ENCODE data around the gene GMDS.
A peak's percentile ranks its signal among the peaks of the same experiment; 100 is the strongest.

GMDS gene

GRCh38 chr6:1860756-1861348, 384.6 kb downstream of the GMDS start:
- ATAC-seq = no peak
- TF ChIP-seq ZNF70 (CRISPR knock-in tag; IDR thresholded peaks at IDR 0.05) = no peak

DNA sequence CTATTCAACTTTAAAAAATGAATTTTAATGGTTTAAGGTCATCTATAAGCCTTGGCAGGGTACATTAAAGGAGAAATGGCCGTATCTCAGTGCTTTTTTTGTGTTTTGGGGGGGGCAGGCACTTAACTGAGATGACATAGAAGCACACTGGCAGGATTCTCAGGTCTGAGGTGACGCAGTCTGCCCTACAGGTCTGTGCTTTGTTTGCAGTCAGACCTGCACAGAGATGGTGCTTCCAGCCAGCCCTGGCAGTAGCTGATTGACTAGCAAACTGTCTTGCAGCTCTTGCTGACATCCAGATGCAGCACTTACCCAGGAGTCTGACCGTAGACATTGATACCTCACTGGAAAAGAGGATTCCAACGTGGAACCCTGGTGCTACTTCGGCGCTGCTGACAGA, 386.5 kb downstream of the GMDS start:
- no peak for TF ChIP-seq PPARA (CRISPR knock-in tag; IDR thresholded peaks at IDR 0.05; ENCODE audit: borderline replicate concordance)
- TF ChIP-seq, protein P1, sequence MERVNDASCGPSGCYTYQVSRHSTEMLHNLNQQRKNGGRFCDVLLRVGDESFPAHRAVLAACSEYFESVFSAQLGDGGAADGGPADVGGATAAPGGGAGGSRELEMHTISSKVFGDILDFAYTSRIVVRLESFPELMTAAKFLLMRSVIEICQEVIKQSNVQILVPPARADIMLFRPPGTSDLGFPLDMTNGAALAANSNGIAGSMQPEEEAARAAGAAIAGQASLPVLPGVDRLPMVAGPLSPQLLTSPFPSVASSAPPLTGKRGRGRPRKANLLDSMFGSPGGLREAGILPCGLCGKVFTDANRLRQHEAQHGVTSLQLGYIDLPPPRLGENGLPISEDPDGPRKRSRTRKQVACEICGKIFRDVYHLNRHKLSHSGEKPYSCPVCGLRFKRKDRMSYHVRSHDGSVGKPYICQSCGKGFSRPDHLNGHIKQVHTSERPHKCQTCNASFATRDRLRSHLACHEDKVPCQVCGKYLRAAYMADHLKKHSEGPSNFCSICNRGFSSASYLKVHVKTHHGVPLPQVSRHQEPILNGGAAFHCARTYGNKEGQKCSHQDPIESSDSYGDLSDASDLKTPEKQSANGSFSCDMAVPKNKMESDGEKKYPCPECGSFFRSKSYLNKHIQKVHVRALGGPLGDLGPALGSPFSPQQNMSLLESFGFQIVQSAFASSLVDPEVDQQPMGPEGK (CRISPR knock-in tag; IDR thresholded peaks at IDR 0.05; ENCODE audit: borderline replicate concordance) = no peak
- TF ChIP-seq ARNTL (CRISPR knock-in tag; IDR thresholded peaks at IDR 0.05; ENCODE audit: borderline replicate concordance, low read depth) = no peak
- TF ChIP-seq ZFP3 (CRISPR knock-in tag; IDR thresholded peaks at IDR 0.05) = no peak
- no peak for TF ChIP-seq CREB5 (CRISPR knock-in tag; IDR thresholded peaks at IDR 0.05; ENCODE audit: low read depth)
- no peak for TF ChIP-seq BACH2 (CRISPR knock-in tag; IDR thresholded peaks at IDR 0.05; ENCODE audit: borderline replicate concordance)
- TF ChIP-seq ZFP30 (CRISPR knock-in tag; IDR thresholded peaks at IDR 0.05) = no peak
- no peak for TF ChIP-seq ZNF8 (CRISPR knock-in tag; IDR thresholded peaks at IDR 0.05)
- TF ChIP-seq, protein P2, sequence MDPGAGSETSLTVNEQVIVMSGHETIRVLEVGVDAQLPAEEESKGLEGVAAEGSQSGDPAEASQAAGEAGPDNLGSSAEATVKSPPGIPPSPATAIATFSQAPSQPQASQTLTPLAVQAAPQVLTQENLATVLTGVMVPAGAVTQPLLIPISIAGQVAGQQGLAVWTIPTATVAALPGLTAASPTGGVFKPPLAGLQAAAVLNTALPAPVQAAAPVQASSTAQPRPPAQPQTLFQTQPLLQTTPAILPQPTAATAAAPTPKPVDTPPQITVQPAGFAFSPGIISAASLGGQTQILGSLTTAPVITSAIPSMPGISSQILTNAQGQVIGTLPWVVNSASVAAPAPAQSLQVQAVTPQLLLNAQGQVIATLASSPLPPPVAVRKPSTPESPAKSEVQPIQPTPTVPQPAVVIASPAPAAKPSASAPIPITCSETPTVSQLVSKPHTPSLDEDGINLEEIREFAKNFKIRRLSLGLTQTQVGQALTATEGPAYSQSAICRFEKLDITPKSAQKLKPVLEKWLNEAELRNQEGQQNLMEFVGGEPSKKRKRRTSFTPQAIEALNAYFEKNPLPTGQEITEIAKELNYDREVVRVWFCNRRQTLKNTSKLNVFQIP (CRISPR knock-in tag; IDR thresholded peaks at IDR 0.05; ENCODE audit: borderline replicate concordance, low read depth) = no peak
- TF ChIP-seq CSDC2 (CRISPR knock-in tag; IDR thresholded peaks at IDR 0.05) = no peak
- TF ChIP-seq ZC3H10 (CRISPR knock-in tag; IDR thresholded peaks at IDR 0.05) = no peak
- TF ChIP-seq ISL1 (CRISPR knock-in tag; IDR thresholded peaks at IDR 0.05) = no peak
- no peak for TF ChIP-seq RARB (CRISPR knock-in tag; IDR thresholded peaks at IDR 0.05)
- no peak for ATAC-seq

GRCh38 chr6:1858196-1858595, 387.2 kb downstream of the GMDS start:
- TF ChIP-seq, protein P1 (CRISPR knock-in tag; IDR thresholded peaks at IDR 0.05; ENCODE audit: borderline replicate concordance) = no peak
- TF ChIP-seq TCF4 (CRISPR knock-in tag; IDR thresholded peaks at IDR 0.05; ENCODE audit: borderline replicate concordance) (no peak), CREB5 (CRISPR knock-in tag; IDR thresholded peaks at IDR 0.05; ENCODE audit: low read depth) (no peak), GLIS3 (CRISPR knock-in tag; IDR thresholded peaks at IDR 0.05) (no peak), CSRNP3 (CRISPR knock-in tag; IDR thresholded peaks at IDR 0.05) (no peak), BACH2 (CRISPR knock-in tag; IDR thresholded peaks at IDR 0.05; ENCODE audit: borderline replicate concordance) (no peak), ZFP3 (CRISPR knock-in tag; IDR thresholded peaks at IDR 0.05) (no peak), CSDC2 (CRISPR knock-in tag; IDR thresholded peaks at IDR 0.05) (no peak), ESRRG (CRISPR knock-in tag; IDR thresholded peaks at IDR 0.05) (no peak), ZC3H10 (CRISPR knock-in tag; IDR thresholded peaks at IDR 0.05) (no peak), RARB (CRISPR knock-in tag; IDR thresholded peaks at IDR 0.05) (no peak)
- no peak for ATAC-seq

DNA sequence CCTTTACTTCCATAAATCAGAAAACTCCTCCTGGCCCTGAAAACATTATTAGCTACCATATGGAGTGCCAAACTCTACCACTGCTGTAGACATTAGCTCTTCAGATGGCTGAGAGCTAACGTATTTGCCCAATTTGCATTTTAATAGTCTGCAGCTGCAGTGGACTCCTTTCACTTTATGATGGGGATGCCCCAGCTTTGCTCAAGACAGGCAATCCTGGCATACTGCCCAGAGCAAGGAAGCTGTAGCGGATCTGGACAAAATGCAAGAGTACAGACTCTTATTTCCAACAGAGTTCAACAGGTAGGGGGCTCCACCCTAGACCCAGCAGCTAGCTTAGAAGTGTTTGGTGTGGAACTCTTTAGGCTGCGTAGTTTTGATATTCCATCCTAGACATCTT, 389.0 kb downstream of the GMDS start:
- peak; percentile 93 for ATAC-seq
- no peak for TF ChIP-seq CREB5 (CRISPR knock-in tag; IDR thresholded peaks at IDR 0.05; ENCODE audit: low read depth)
- TF ChIP-seq ZFP3 (CRISPR knock-in tag; IDR thresholded peaks at IDR 0.05) = no peak
- no peak for TF ChIP-seq GLIS3 (CRISPR knock-in tag; IDR thresholded peaks at IDR 0.05)
- no peak for TF ChIP-seq TOX (CRISPR knock-in tag; IDR thresholded peaks at IDR 0.05; ENCODE audit: borderline replicate concordance)
- TF ChIP-seq, protein P3, sequence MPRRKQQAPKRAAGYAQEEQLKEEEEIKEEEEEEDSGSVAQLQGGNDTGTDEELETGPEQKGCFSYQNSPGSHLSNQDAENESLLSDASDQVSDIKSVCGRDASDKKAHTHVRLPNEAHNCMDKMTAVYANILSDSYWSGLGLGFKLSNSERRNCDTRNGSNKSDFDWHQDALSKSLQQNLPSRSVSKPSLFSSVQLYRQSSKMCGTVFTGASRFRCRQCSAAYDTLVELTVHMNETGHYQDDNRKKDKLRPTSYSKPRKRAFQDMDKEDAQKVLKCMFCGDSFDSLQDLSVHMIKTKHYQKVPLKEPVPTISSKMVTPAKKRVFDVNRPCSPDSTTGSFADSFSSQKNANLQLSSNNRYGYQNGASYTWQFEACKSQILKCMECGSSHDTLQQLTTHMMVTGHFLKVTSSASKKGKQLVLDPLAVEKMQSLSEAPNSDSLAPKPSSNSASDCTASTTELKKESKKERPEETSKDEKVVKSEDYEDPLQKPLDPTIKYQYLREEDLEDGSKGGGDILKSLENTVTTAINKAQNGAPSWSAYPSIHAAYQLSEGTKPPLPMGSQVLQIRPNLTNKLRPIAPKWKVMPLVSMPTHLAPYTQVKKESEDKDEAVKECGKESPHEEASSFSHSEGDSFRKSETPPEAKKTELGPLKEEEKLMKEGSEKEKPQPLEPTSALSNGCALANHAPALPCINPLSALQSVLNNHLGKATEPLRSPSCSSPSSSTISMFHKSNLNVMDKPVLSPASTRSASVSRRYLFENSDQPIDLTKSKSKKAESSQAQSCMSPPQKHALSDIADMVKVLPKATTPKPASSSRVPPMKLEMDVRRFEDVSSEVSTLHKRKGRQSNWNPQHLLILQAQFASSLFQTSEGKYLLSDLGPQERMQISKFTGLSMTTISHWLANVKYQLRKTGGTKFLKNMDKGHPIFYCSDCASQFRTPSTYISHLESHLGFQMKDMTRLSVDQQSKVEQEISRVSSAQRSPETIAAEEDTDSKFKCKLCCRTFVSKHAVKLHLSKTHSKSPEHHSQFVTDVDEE (CRISPR knock-in tag; IDR thresholded peaks at IDR 0.05) = 0 out of 2 replicates have a peak, but pooled peaks have one; percentile 63
- no peak for TF ChIP-seq ESRRG (CRISPR knock-in tag; IDR thresholded peaks at IDR 0.05)
- no peak for TF ChIP-seq ZNF8 (CRISPR knock-in tag; IDR thresholded peaks at IDR 0.05)
- TF ChIP-seq TCF4 (CRISPR knock-in tag; IDR thresholded peaks at IDR 0.05; ENCODE audit: borderline replicate concordance) = peak; percentile 49; the same call in 1 of the 2 replicates
- peak; percentile 47; the same call in 1 of the 2 replicates for TF ChIP-seq ISL1 (CRISPR knock-in tag; IDR thresholded peaks at IDR 0.05)

Measured in SK-N-SH treated with all-trans-retinoic acid at 6 μM for 48 hours (cell line).